Subcutaneous abdominal adipose tissue (tissue), 5 donors: ENCODE data around the gene DDX54.

Experiments used
- H3K27ac ChIP-seq: one replicate; pipeline ENCODE4 v1.7.0; 2013; ENCODE audit warnings: low read depth, mild to moderate bottlenecking, inconsistent platforms, low read length, moderate library complexity
- H3K27me3 ChIP-seq, 5 donors: one replicate each; pipeline ENCODE4 v1.7.0; 2013; ENCODE audit warnings: low read length in 5 of 5, inconsistent platforms in 1 of 5; ENCODE audit not compliant: control insufficient read depth in 5 of 5, insufficient read depth in 4 of 5
- H3K36me3 ChIP-seq, 5 donors: one replicate each; pipeline ENCODE4 v1.7.0; 2013; ENCODE audit warnings: low read length in 5 of 5; ENCODE audit not compliant: control insufficient read depth in 5 of 5, insufficient read depth in 5 of 5
- H3K4me1 ChIP-seq, 5 donors: one replicate each; pipeline ENCODE4 v1.7.0; 2013; ENCODE audit warnings: low read length in 5 of 5, mild to moderate bottlenecking in 3 of 5, moderate library complexity in 1 of 5; ENCODE audit not compliant: control insufficient read depth in 5 of 5, insufficient read depth in 5 of 5
- H3K4me3 ChIP-seq, 5 donors: one replicate each; pipeline ENCODE4 v1.7.0; 2013; ENCODE audit warnings: low read length in 5 of 5, low read depth in 1 of 5
- H3K9ac ChIP-seq, 5 donors: one replicate each; pipeline ENCODE4 v1.7.0; 2013; ENCODE audit warnings: low read length in 5 of 5, mild to moderate bottlenecking in 4 of 5, moderate library complexity in 3 of 5
- H3K9me3 ChIP-seq, 5 donors: one replicate each; pipeline ENCODE4 v1.7.0; 2013; ENCODE audit warnings: low read length in 5 of 5; ENCODE audit not compliant: control insufficient read depth in 5 of 5
- donor health status: healthy.
- donor health status: healthy.
- donor health status: healthy.
- donor health status: healthy.
- donor health status: healthy.

DDX54 gene

DNA sequence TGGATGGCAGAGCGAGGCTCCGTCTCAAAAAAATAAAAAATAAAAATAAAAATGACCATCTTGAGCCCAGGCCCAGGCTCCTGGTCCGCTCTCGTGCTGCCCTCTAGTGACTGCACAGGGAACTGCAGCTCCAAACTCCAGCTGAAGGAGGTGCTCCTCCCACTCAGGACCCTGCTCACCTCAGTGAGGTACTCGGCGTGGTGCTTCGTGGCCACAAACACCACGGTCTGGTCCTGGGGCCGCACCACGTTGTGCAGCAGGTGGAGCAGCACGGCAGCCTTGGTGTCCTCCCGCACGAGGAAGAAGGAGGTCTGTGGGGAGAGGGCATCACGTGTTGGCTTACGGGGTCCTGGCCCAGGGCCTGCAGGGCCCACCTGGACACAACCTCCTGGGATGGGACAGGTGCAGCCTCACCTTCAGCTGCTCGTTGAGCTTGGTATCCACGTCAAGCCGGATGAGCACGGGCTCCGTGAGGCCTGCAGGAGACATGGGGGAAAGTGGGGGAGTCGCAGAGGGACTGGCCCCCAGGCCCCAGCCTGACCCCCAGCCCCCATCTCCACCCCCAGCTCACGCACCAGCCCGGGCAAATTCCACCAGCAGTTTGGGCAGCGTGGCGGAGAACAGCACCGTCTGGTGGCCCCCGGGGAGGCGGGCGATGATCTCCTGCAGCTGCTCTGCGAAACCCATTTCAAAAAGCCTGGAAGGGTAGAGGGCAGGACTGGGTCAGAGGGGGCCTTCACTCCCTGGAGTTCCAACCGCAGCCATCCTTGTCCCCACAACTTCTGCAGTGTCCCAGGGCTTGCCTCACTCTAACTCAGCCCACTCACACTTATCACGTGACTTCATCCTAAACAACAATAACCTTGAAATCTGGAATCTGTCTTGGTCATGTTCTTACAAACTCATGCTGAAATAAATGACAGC lies 10.6 kb downstream of the DDX54 start:
- H3K9me3 ChIP-seq, result peaks cover 0 to 11% (median 7%) of the 10 kb centered on the region in 5 donors
- no peak overlapping the region for H3K27ac ChIP-seq
- no peaks in the 10 kb centered on the region for H3K27me3 ChIP-seq
- peaks cover 0 to 2% (median 0%) of the 10 kb centered on the region in 5 donors for H3K4me1 ChIP-seq
- peaks cover 10 to 93% (median 85%) of the 10 kb centered on the region in 5 donors for H3K36me3 ChIP-seq
- H3K9ac ChIP-seq, result no peak overlapping the region
- H3K4me3 ChIP-seq, result no peak overlapping the region

GRCh38 chr12:113173081-113173698 lies 12.1 kb downstream of the DDX54 start:
- no peak overlapping the region for H3K4me3 ChIP-seq
- H3K9ac ChIP-seq, result no peak overlapping the region
- H3K27ac ChIP-seq, result no peak overlapping the region
- H3K36me3 ChIP-seq, result peaks cover 8 to 93% (median 83%) of the 10 kb centered on the region in 5 donors
- no peaks in the 10 kb centered on the region for H3K27me3 ChIP-seq
- peaks cover 0 to 2% (median 0%) of the 10 kb centered on the region in 5 donors for H3K4me1 ChIP-seq
- H3K9me3 ChIP-seq, result peaks cover 0 to 11% (median 7%) of the 10 kb centered on the region in 5 donors

GRCh38 chr12:113172185-113172584 lies 13.1 kb downstream of the DDX54 start:
- H3K4me1 ChIP-seq, result peaks cover 0 to 2% (median 0%) of the 10 kb centered on the region in 5 donors
- peaks cover 0 to 6% (median 5%) of the 10 kb centered on the region in 5 donors for H3K9me3 ChIP-seq
- H3K27me3 ChIP-seq, result no peaks in the 10 kb centered on the region
- no peak overlapping the region for H3K4me3 ChIP-seq
- H3K36me3 ChIP-seq, result peaks cover 3 to 93% (median 83%) of the 10 kb centered on the region in 5 donors
- H3K27ac ChIP-seq, result no peak overlapping the region
- H3K9ac ChIP-seq, result no peak overlapping the region

DNA sequence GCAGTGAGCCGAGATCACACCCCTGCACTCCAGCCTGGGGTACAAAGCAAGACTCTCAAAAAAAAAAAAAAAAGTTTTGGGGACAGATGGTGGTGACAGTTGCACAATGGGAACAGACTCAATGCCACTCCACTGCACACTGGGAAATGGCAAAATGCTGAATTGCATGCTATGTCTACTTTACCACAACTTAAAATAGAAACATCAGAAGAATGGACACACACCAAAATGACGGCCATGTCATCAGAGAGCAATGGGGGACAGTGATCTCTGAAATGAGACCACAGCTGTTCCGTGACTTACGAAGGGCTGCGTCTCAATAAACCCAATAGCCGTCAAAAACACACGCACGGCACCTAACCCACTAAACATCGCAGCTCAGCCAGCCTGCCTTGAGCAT lies 13.7 kb downstream of the DDX54 start:
- Histone ChIP-seq H3K4me3 (no peak overlapping the region), H3K9ac (no peak overlapping the region), H3K27me3 (no peaks in the 10 kb centered on the region), H3K4me1 (peaks cover 0 to 2% (median 0%) of the 10 kb centered on the region in 5 donors), H3K9me3 (no peaks in the 10 kb centered on the region), H3K27ac (no peak overlapping the region), H3K36me3 (peaks cover 6 to 93% (median 83%) of the 10 kb centered on the region in 5 donors)

- peaks cover 0 to 2% (median 0%) of the 10 kb centered on the region in 5 donors for H3K4me1 ChIP-seq
- peaks cover 6 to 94% (median 84%) of the 10 kb centered on the region in 5 donors for H3K36me3 ChIP-seq
Observed at GRCh38 chr12:113170926-113171325, 14.4 kb downstream of the DDX54 start.

GRCh38 chr12:113170457-113170856 lies 14.8 kb downstream of the DDX54 start:
- Histone ChIP-seq H3K9ac (no peak overlapping the region), H3K4me3 (no peak overlapping the region), H3K36me3 (peaks cover 6 to 98% (median 88%) of the 10 kb centered on the region in 5 donors), H3K4me1 (peaks cover 0 to 2% (median 0%) of the 10 kb centered on the region in 5 donors), H3K9me3 (no peaks in the 10 kb centered on the region), H3K27ac (no peak overlapping the region), H3K27me3 (no peaks in the 10 kb centered on the region)

More at GRCh38 chr12:113170926-113171325, 14.4 kb downstream of the DDX54 start:
- no peak overlapping the region for H3K27ac ChIP-seq
- H3K9me3 ChIP-seq, result no peaks in the 10 kb centered on the region
- H3K27me3 ChIP-seq, result no peaks in the 10 kb centered on the region
- H3K9ac ChIP-seq, result no peak overlapping the region
- H3K4me3 ChIP-seq, result no peak overlapping the region

DNA sequence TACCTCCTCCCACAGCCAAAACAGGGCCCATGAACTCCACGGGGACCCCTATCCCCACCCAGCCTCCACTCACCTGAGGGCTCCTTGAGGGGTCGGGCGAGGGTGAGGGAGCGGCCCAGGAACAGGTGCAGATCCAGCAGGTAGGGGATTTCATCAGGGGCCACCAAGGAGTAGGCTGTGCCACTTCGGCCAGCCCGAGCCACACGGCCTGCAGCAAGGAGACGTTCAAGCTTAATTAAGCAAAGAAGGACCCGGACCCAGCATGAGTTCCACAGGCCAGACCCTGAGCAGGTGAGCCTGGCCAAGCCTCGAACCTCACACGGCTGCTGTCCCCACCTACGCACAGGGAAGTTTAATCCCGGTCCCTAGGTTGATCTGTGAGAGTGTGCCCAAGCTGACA lies 15.6 kb downstream of the DDX54 start:
- Histone ChIP-seq H3K36me3 (peaks cover 6 to 99% (median 89%) of the 10 kb centered on the region in 5 donors), H3K9ac (no peak overlapping the region), H3K4me3 (no peak overlapping the region), H3K27ac (no peak overlapping the region), H3K9me3 (no peaks in the 10 kb centered on the region), H3K27me3 (no peaks in the 10 kb centered on the region), H3K4me1 (peaks cover 0 to 2% (median 0%) of the 10 kb centered on the region in 5 donors)

DNA sequence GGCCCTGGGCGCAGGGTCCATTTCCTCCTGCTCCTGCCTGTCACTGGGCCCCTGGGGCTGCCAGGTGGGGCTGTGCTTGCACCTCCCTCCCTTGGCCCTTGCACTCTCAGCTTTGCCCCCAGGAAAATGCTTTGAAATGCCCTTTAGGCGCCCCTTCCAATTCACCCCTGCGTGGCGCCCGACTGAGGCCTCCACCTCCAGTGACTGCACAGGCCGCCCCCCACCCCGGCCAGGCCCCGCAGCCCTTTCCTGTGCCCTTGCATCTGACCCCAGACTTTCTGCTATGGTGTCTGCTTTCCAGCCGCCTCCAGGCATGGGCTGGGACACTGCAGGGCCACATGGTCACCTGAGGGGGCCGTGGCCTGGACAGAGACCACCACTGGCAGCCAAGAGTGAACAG lies 17.4 kb downstream of the DDX54 start:
- no peaks in the 10 kb centered on the region for H3K4me1 ChIP-seq
- H3K9me3 ChIP-seq, result no peaks in the 10 kb centered on the region
- no peak overlapping the region for H3K4me3 ChIP-seq
- H3K27me3 ChIP-seq, result no peaks in the 10 kb centered on the region
- H3K9ac ChIP-seq, result no peak overlapping the region
- H3K36me3 ChIP-seq, result peaks cover 6 to 99% (median 89%) of the 10 kb centered on the region in 5 donors
- no peak overlapping the region for H3K27ac ChIP-seq

GRCh38 chr12:113165521-113166450 lies 19.5 kb downstream of the DDX54 start:
- no peak overlapping the region for H3K27ac ChIP-seq
- H3K36me3 ChIP-seq, result peaks cover 6 to 97% (median 86%) of the 10 kb centered on the region in 5 donors
- H3K9me3 ChIP-seq, result no peaks in the 10 kb centered on the region
- H3K4me1 ChIP-seq, result peaks cover 0 to 11% (median 9%) of the 10 kb centered on the region in 5 donors
- no peaks in the 10 kb centered on the region for H3K27me3 ChIP-seq
- H3K9ac ChIP-seq, result no peak overlapping the region
- no peak overlapping the region for H3K4me3 ChIP-seq
